ENCODE data around the gene XYLT1. TPM values are rescaled to one million over a fixed set of nuclear protein-coding genes. Genes with fewer than 3 reads are reported as not detected.

XYLT1 gene
- total RNA-seq, 1 experiment from 2014 or later, result 25.0 TPM

GRCh38 chr16:17082095-17082882 is 388.5 kb downstream of the XYLT1 start:
- H3K36me3 Mint-ChIP-seq, result peaks cover 12% of the 10 kb centered on the region
- TF ChIP-seq HMGXB4 (CRISPR knock-in tag; IDR thresholded peaks at IDR 0.05) (no peak), HMGA2 (CRISPR knock-in tag; IDR thresholded peaks at IDR 0.05) (no peak), ZNF396 (CRISPR knock-in tag; IDR thresholded peaks at IDR 0.05; ENCODE audit: borderline replicate concordance) (peak; percentile 83; the same call in 1 of the 2 replicates), ZBTB43 (CRISPR knock-in tag; IDR thresholded peaks at IDR 0.05) (no peak), NFATC4 (CRISPR knock-in tag; IDR thresholded peaks at IDR 0.05) (no peak), ZNF423 (CRISPR knock-in tag; IDR thresholded peaks at IDR 0.05) (peak; percentile 50; the same call in 1 of the 2 replicates), TEAD4 (CRISPR knock-in tag; IDR thresholded peaks at IDR 0.05) (no peak), MXD4 (CRISPR knock-in tag; IDR thresholded peaks at IDR 0.05; ENCODE audit: borderline replicate concordance) (peak; percentile 44; the same call in 1 of the 2 replicates)
- TF ChIP-seq, protein P1, sequence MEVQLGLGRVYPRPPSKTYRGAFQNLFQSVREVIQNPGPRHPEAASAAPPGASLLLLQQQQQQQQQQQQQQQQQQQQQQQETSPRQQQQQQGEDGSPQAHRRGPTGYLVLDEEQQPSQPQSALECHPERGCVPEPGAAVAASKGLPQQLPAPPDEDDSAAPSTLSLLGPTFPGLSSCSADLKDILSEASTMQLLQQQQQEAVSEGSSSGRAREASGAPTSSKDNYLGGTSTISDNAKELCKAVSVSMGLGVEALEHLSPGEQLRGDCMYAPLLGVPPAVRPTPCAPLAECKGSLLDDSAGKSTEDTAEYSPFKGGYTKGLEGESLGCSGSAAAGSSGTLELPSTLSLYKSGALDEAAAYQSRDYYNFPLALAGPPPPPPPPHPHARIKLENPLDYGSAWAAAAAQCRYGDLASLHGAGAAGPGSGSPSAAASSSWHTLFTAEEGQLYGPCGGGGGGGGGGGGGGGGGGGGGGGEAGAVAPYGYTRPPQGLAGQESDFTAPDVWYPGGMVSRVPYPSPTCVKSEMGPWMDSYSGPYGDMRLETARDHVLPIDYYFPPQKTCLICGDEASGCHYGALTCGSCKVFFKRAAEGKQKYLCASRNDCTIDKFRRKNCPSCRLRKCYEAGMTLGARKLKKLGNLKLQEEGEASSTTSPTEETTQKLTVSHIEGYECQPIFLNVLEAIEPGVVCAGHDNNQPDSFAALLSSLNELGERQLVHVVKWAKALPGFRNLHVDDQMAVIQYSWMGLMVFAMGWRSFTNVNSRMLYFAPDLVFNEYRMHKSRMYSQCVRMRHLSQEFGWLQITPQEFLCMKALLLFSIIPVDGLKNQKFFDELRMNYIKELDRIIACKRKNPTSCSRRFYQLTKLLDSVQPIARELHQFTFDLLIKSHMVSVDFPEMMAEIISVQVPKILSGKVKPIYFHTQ (CRISPR knock-in tag; IDR thresholded peaks at IDR 0.05), result no peak
- TF ChIP-seq, protein P2, sequence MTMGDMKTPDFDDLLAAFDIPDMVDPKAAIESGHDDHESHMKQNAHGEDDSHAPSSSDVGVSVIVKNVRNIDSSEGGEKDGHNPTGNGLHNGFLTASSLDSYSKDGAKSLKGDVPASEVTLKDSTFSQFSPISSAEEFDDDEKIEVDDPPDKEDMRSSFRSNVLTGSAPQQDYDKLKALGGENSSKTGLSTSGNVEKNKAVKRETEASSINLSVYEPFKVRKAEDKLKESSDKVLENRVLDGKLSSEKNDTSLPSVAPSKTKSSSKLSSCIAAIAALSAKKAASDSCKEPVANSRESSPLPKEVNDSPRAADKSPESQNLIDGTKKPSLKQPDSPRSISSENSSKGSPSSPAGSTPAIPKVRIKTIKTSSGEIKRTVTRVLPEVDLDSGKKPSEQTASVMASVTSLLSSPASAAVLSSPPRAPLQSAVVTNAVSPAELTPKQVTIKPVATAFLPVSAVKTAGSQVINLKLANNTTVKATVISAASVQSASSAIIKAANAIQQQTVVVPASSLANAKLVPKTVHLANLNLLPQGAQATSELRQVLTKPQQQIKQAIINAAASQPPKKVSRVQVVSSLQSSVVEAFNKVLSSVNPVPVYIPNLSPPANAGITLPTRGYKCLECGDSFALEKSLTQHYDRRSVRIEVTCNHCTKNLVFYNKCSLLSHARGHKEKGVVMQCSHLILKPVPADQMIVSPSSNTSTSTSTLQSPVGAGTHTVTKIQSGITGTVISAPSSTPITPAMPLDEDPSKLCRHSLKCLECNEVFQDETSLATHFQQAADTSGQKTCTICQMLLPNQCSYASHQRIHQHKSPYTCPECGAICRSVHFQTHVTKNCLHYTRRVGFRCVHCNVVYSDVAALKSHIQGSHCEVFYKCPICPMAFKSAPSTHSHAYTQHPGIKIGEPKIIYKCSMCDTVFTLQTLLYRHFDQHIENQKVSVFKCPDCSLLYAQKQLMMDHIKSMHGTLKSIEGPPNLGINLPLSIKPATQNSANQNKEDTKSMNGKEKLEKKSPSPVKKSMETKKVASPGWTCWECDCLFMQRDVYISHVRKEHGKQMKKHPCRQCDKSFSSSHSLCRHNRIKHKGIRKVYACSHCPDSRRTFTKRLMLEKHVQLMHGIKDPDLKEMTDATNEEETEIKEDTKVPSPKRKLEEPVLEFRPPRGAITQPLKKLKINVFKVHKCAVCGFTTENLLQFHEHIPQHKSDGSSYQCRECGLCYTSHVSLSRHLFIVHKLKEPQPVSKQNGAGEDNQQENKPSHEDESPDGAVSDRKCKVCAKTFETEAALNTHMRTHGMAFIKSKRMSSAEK (CRISPR knock-in tag; IDR thresholded peaks at IDR 0.05; ENCODE audit: borderline replicate concordance), result peak; percentile 93; the same call in 1 of the 2 replicates
- TF ChIP-seq, protein P3, sequence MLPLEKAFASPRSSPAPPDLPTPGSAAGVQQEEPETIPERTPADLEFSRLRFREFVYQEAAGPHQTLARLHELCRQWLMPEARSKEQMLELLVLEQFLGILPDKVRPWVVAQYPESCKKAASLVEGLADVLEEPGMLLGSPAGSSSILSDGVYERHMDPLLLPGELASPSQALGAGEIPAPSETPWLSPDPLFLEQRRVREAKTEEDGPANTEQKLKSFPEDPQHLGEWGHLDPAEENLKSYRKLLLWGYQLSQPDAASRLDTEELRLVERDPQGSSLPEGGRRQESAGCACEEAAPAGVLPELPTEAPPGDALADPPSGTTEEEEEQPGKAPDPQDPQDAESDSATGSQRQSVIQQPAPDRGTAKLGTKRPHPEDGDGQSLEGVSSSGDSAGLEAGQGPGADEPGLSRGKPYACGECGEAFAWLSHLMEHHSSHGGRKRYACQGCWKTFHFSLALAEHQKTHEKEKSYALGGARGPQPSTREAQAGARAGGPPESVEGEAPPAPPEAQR (CRISPR knock-in tag; IDR thresholded peaks at IDR 0.05), result peak; percentile 90; the same call in 1 of the 2 replicates
- peak; percentile 16 for ATAC-seq
- DNase-seq (ENCODE audit: low spot score), result no peak
- H3K27me3 Mint-ChIP-seq (ENCODE audit: low read depth), result peaks cover 17% of the 10 kb centered on the region
- ChIA-PET POLR2A (no interaction called here), CTCF (interaction anchor here (2.1 kb wide), 1 partner anchor 10 kb away, joined by 7 read pairs; no protein-coding TSS in a partner anchor)
- peak overlapping the region; percentile 10; the same call in 1 of the 2 replicates for H3K4me3 Mint-ChIP-seq
- H3K27ac Mint-ChIP-seq, result peak overlapping the region; percentile 82
- peaks cover 65% of the 10 kb centered on the region for H3K4me1 Mint-ChIP-seq
- H3K9me3 Mint-ChIP-seq, result peaks cover 25% of the 10 kb centered on the region

GRCh38 chr16:17080105-17080504 is 390.7 kb downstream of the XYLT1 start:
- Mint-ChIP-seq H3K27ac (no peak overlapping the region), H3K4me1 (peaks cover 59% of the 10 kb centered on the region), H3K4me3 (no peak overlapping the region), H3K36me3 (peaks cover 12% of the 10 kb centered on the region), H3K9me3 (peaks cover 25% of the 10 kb centered on the region), H3K27me3 (ENCODE audit: low read depth) (peaks cover 10% of the 10 kb centered on the region)
- POLR2A ChIA-PET, result no interaction called here
- ATAC-seq (no peak), DNase-seq (ENCODE audit: low spot score) (no peak)
- CTCF ChIA-PET, result interaction anchor here (0.5 kb wide), 1 partner anchor 388 kb away, joined by 3 read pairs; no protein-coding TSS in a partner anchor
- TF ChIP-seq ZNF423 (CRISPR knock-in tag; IDR thresholded peaks at IDR 0.05), result no peak
- TF ChIP-seq JUN (CRISPR knock-in tag; IDR thresholded peaks at IDR 0.05), result no peak
- no peak for TF ChIP-seq ZNF121 (CRISPR knock-in tag; IDR thresholded peaks at IDR 0.05)
- no peak for TF ChIP-seq GTF2I (CRISPR knock-in tag; conservative IDR thresholded peaks at IDR 0.05)
- TF ChIP-seq FOXP1 (CRISPR knock-in tag; IDR thresholded peaks at IDR 0.05; ENCODE audit: borderline replicate concordance), result no peak
- no peak for TF ChIP-seq ZNF317 (CRISPR knock-in tag; IDR thresholded peaks at IDR 0.05; ENCODE audit: borderline replicate concordance, low read depth)
